ENCODE results near the gene ARFGAP1. TPM values are rescaled to one million over a fixed set of nuclear protein-coding genes. Genes with fewer than 3 reads are reported as not detected.

ARFGAP1 gene
- total and polyA plus RNA-seq, 2 of the 8 experiments (the other 6 are each of a cell fraction or from before 2014, with no cell fraction given), result 93.7 to 100 TPM

DNA sequence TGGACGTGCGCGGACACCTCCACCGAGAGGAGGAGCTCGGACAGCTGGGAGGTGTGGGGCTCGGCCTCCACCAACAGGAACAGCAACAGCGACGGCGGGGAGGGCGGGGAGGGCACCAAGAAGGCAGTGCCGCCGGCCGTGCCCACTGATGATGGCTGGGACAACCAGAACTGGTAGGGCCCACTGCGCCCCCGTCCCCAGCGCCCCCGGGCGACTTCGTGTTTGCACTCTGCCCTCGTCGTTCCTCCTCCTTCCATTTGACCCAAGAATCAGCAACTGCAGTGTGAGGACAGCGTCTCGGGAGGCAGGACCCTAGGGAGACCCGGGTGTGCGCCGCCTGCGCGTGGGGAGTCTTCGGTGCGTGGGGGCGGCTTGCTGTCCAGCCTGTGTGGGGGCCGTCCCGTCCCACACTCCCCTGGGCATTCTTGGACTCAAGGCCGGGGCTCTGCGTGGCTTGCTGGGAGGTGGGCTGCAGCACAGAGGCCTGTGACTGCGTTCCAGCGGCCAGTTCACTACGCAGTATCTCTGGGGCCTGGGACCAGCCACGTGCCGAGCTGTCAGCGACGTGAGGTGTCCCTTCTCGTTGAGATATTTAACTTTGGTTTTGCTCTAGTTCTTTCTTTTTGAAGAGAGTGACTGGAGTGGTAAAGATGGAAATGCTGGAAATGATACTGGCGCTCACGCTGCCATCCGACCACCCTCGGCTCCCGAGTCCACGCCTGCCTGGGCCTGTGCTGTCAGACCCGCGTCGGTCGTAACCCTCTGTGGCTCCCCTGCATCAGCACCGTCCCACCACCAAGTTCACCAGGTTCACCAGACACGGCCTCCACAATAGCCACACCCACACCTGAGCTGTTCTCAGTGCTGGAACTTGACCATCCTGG, 15.3 kb downstream of the ARFGAP1 start:
- peaks cover 0 to 9% (median 6%) of the 10 kb centered on the region in 4 experiments; a peak in 4 of 7 replicates for H3K4me1 ChIP-seq (replicated peaks in 1 of 4; ENCODE audit: control insufficient read depth in 3 of 4, insufficient read depth in 4 of 4, low read length in 3 of 4)
- H3K9ac ChIP-seq (replicated peaks in 1 of 4; ENCODE audit: extremely low read depth in 1 of 4, low read depth in 3 of 4, low read length in 3 of 4), result no peak overlapping the region
- H2AK5ac ChIP-seq (ENCODE audit: low read depth, low read length), result no peak overlapping the region
- H2BK15ac ChIP-seq (ENCODE audit: low read length), result no peak overlapping the region
- no peaks in the 10 kb centered on the region for H3K79me2 ChIP-seq (ENCODE audit: control insufficient read depth in 1 of 2, insufficient read depth in 2 of 2, low read length in 2 of 2)
- H4K8ac ChIP-seq (ENCODE audit: extremely low read depth, insufficient read depth, low read length), result no peak overlapping the region; the same call in 1 of the 2 replicates
- H3K4ac ChIP-seq (replicated peaks; ENCODE audit: insufficient read length, low read depth, low read length), result no peak overlapping the region
- peaks cover 0 to 28% (median 6%) of the 10 kb centered on the region in 4 experiments; a peak in 4 of 8 replicates for H3K36me3 ChIP-seq (ENCODE audit: control insufficient read depth in 2 of 4, insufficient read depth in 4 of 4, low read length in 3 of 4)
- no peak overlapping the region for H3K4me3 ChIP-seq (ENCODE audit: extremely low read depth in 1 of 4, insufficient read depth in 2 of 4, low read depth in 3 of 4, low read length in 4 of 4)
- 92% methylated on average over 34 of the region's 55 CpGs; no CpG with 5 or more reads in 1 of the 2 experiments for WGBS, 2 experiments (ENCODE audit: extremely low coverage in 1 of 2, insufficient coverage in 1 of 2, insufficient read length in 1 of 2, insufficient replicate concordance in 2 of 2, low coverage in 1 of 2, low lambda C conversion rate in 2 of 2, missing lambda C conversion rate in 1 of 2)
- no peak overlapping the region for H4K91ac ChIP-seq (replicated peaks; ENCODE audit: insufficient read length, low read length)
- H3K27ac ChIP-seq (ENCODE audit: low read depth, low read length), result no peak overlapping the region
- no peak for DNase-seq (ENCODE audit: low read depth in 1 of 2, low spot score in 2 of 2)
- no peaks in the 10 kb centered on the region; the same call in 1 of the 2 replicates for H3K79me1 ChIP-seq (ENCODE audit: low read depth, low read length)
- POLR2A ChIA-PET (ENCODE audit: partially characterized antibody), result interaction anchor here (1.3 to 1.5 kb wide), 2 partner anchors 58 to 63 kb away, joined by 3 to 4 read pairs; no protein-coding TSS in a partner anchor
- no peaks in the 10 kb centered on the region for H3K9me3 ChIP-seq (ENCODE audit: insufficient read depth in 2 of 2, low read depth in 1 of 2, low read length in 1 of 2)
- no peaks in the 10 kb centered on the region for H3K23me2 ChIP-seq (ENCODE audit: low read depth, low read length)
- no peak overlapping the region for H3K18ac ChIP-seq (ENCODE audit: extremely low read depth, low read length)
- CTCF ChIA-PET (ENCODE audit: partially characterized antibody), result interaction anchor here (0.9 to 9.9 kb wide), 9 partner anchors 11 to 94 kb away, joined by 3 to 82 read pairs (median 5); no protein-coding TSS in a partner anchor
- no peak overlapping the region for H3K23ac ChIP-seq (ENCODE audit: insufficient read length)
- no peak overlapping the region for H3K56ac ChIP-seq (replicated peaks; ENCODE audit: insufficient read length, low read depth, low read length)
- H2AFZ ChIP-seq (ENCODE audit: low read length), result no peak overlapping the region
- no peak overlapping the region for H2BK20ac ChIP-seq (ENCODE audit: low read length)
- H3K27me3 ChIP-seq (replicated peaks in 1 of 4; ENCODE audit: control insufficient read depth in 3 of 4, extremely low read depth in 1 of 4, insufficient read depth in 3 of 4, low read length in 3 of 4), result no peaks in the 10 kb centered on the region
- no peak overlapping the region for H4K5ac ChIP-seq (ENCODE audit: insufficient read length, low read depth, low read length)
- H3K4me2 ChIP-seq (ENCODE audit: insufficient read depth in 1 of 2, low read depth in 2 of 2, low read length in 2 of 2), result no peak overlapping the region
- no peak overlapping the region for H2BK12ac ChIP-seq (ENCODE audit: low read depth, low read length)
- no peak for FAIRE-seq
- peaks cover 0 to 12% of the 10 kb centered on the region in 2 experiments for H4K20me1 ChIP-seq (replicated peaks in 1 of 2; ENCODE audit: control insufficient read depth in 1 of 2, insufficient read depth in 2 of 2, low read length in 2 of 2)
- H2BK120ac ChIP-seq (replicated peaks; ENCODE audit: low read depth, low read length), result no peak overlapping the region
- no peak overlapping the region; the same call in 1 of the 2 replicates for H2BK5ac ChIP-seq (ENCODE audit: low read depth, low read length)
- H3K14ac ChIP-seq (ENCODE audit: insufficient read length), result no peak overlapping the region
- no peak for TF ChIP-seq JUND (IDR thresholded peaks at IDR 0.05; ENCODE audit: low read length)
- TF ChIP-seq NANOG (IDR thresholded peaks at IDR 0.05; ENCODE audit: insufficient read depth, low read depth, low read length, poor library complexity, severe bottlenecking), result no peak
- no peak for TF ChIP-seq RBBP5 (IDR thresholded peaks at IDR 0.05; ENCODE audit: borderline replicate concordance, low read depth, low read length)
- no peak for TF ChIP-seq RFX5 (IDR thresholded peaks at IDR 0.05; ENCODE audit: borderline replicate concordance, low read depth, low read length)
- TF ChIP-seq, protein P1, sequence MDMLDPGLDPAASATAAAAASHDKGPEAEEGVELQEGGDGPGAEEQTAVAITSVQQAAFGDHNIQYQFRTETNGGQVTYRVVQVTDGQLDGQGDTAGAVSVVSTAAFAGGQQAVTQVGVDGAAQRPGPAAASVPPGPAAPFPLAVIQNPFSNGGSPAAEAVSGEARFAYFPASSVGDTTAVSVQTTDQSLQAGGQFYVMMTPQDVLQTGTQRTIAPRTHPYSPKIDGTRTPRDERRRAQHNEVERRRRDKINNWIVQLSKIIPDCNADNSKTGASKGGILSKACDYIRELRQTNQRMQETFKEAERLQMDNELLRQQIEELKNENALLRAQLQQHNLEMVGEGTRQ (IDR thresholded peaks at IDR 0.05; ENCODE audit: low read length), result no peak
- TF ChIP-seq, protein P2, sequence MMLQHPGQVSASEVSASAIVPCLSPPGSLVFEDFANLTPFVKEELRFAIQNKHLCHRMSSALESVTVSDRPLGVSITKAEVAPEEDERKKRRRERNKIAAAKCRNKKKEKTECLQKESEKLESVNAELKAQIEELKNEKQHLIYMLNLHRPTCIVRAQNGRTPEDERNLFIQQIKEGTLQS (IDR thresholded peaks at IDR 0.05; ENCODE audit: insufficient read depth, low read depth, low read length), result no peak
- TF ChIP-seq SAP30 (IDR thresholded peaks at IDR 0.05; ENCODE audit: insufficient read depth, insufficient replicate concordance, low read length), result no peak
- TF ChIP-seq, protein P3, sequence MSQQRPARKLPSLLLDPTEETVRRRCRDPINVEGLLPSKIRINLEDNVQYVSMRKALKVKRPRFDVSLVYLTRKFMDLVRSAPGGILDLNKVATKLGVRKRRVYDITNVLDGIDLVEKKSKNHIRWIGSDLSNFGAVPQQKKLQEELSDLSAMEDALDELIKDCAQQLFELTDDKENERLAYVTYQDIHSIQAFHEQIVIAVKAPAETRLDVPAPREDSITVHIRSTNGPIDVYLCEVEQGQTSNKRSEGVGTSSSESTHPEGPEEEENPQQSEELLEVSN (IDR thresholded peaks at IDR 0.05), result no peak
